DOHH2 (cell line): Measurements from ENCODE around the gene ARHGAP6.

Experiments used
- H3F3A ChIP-seq: fragments of 200-600 bp; sonication (generic), shearing (Covaris generic); 2 replicates; pipeline ENCODE4 v1.6.0; 2016; ENCODE audit warnings: antibody characterized with exemption, mild to moderate bottlenecking; ENCODE audit not compliant: control insufficient read depth, insufficient read depth
- H3K27ac ChIP-seq: fragments of 200-600 bp; sonication (generic); 2 replicates; pipeline ENCODE4 v1.5.1; 2014; ENCODE audit warnings: low read depth, mild to moderate bottlenecking, low read length, moderate library complexity
- H3K27me3 ChIP-seq: fragments of 200-600 bp; sonication (generic); 2 replicates; pipeline ENCODE4 v1.6.1; 2014; ENCODE audit warnings: mild to moderate bottlenecking, low read length, mixed read lengths; ENCODE audit not compliant: control insufficient read depth
- H3K36me3 ChIP-seq: fragments of 200-600 bp; sonication (generic); 2 replicates; pipeline ENCODE4 v1.6.1; 2014; ENCODE audit warnings: mild to moderate bottlenecking, low read length, moderate library complexity, mixed read lengths; ENCODE audit not compliant: control insufficient read depth
- H3K4me1 ChIP-seq: fragments of 200-600 bp; sonication (generic); 2 replicates; pipeline ENCODE4 v1.6.1; 2014; ENCODE audit warnings: mild to moderate bottlenecking, low read length, mixed read lengths; ENCODE audit not compliant: control insufficient read depth
- H3K4me2 ChIP-seq: fragments of 200-600 bp; sonication (generic); 2 replicates; pipeline ENCODE4 v1.6.0; 2014; ENCODE audit warnings: mild to moderate bottlenecking, low read length, moderate library complexity
- H3K4me3 ChIP-seq: fragments of 200-600 bp; sonication (generic); 2 replicates; pipeline ENCODE4 v1.5.1; 2014; ENCODE audit warnings: mild to moderate bottlenecking, low read length, mixed read lengths
- H3K79me2 ChIP-seq: fragments of 200-600 bp; sonication (generic); 2 replicates; pipeline ENCODE4 v1.6.1; 2014; ENCODE audit warnings: mild to moderate bottlenecking, low read length, mixed read lengths; ENCODE audit not compliant: control insufficient read depth
- H3K9me2 ChIP-seq: fragments of 200-600 bp; sonication (generic); replicated peaks from 2 replicates; pipeline ENCODE4 v1.6.1; 2014; ENCODE audit warnings: mild to moderate bottlenecking, low read length, mixed read lengths; ENCODE audit not compliant: control insufficient read depth
- H3K9me3 ChIP-seq: fragments of 200-600 bp; sonication (generic); 2 replicates; pipeline ENCODE4 v1.6.1; 2014; ENCODE audit warnings: antibody characterized with exemption, low read length, mixed read lengths; ENCODE audit not compliant: control insufficient read depth, insufficient read depth
- H4K20me1 ChIP-seq: fragments of 200-600 bp; sonication (generic); 2 replicates; pipeline ENCODE4 v1.6.0; 2014; ENCODE audit warnings: low read depth, mild to moderate bottlenecking, antibody characterized with exemption, low read length, moderate library complexity; ENCODE audit not compliant: control insufficient read depth, insufficient read depth
- CTCF ChIP-seq: fragments of 200-600 bp; sonication (generic); IDR thresholded peaks from one replicate; pipeline ENCODE4 v1.5.1; 2014; ENCODE audit warnings: antibody characterized with exemption, mild to moderate bottlenecking, low read depth, low read length; ENCODE audit not compliant: poor library complexity, severe bottlenecking
- EZH2phosphoT487 ChIP-seq: fragments of 200-600 bp; sonication (generic); IDR thresholded peaks from 2 replicates; pipeline ENCODE4 v1.6.1; 2017; ENCODE audit warnings: borderline replicate concordance, mild to moderate bottlenecking, antibody characterized with exemption, low read length, moderate library complexity, mixed read lengths

Gene ARHGAP6

GRCh38 chrX:11609109-11609508 lies 56.6 kb downstream of the ARHGAP6 start:
- Histone ChIP-seq H3K9me2 (no peaks in the 10 kb centered on the region), H3K4me2 (no peak overlapping the region), H3F3A (no peaks in the 10 kb centered on the region), H3K4me1 (peaks cover 9% of the 10 kb centered on the region), H3K27ac (no peak overlapping the region), H3K4me3 (no peak overlapping the region), H3K79me2 (no peaks in the 10 kb centered on the region), H4K20me1 (no peaks in the 10 kb centered on the region), H3K9me3 (no peaks in the 10 kb centered on the region), H3K36me3 (no peaks in the 10 kb centered on the region), H3K27me3 (no peaks in the 10 kb centered on the region)
- no peak for TF ChIP-seq CTCF
- no peak for TF ChIP-seq EZH2phosphoT487

GRCh38 chrX:11606408-11606807 lies 59.3 kb downstream of the ARHGAP6 start:
- Histone ChIP-seq H3K27ac (no peak overlapping the region), H3K9me2 (no peaks in the 10 kb centered on the region), H3K4me2 (no peak overlapping the region), H3K4me1 (no peaks in the 10 kb centered on the region), H3K27me3 (no peaks in the 10 kb centered on the region), H3K4me3 (no peak overlapping the region), H4K20me1 (no peaks in the 10 kb centered on the region), H3K79me2 (no peaks in the 10 kb centered on the region), H3F3A (no peaks in the 10 kb centered on the region), H3K36me3 (no peaks in the 10 kb centered on the region), H3K9me3 (no peaks in the 10 kb centered on the region)
- TF ChIP-seq EZH2phosphoT487 (no peak), CTCF (no peak)

GRCh38 chrX:11600578-11600977 lies 65.1 kb downstream of the ARHGAP6 start:
- Histone ChIP-seq H3K4me3 (no peak overlapping the region), H3K9me3 (no peaks in the 10 kb centered on the region), H3K9me2 (no peaks in the 10 kb centered on the region), H3K4me2 (no peak overlapping the region), H3F3A (no peaks in the 10 kb centered on the region), H3K4me1 (no peaks in the 10 kb centered on the region), H3K79me2 (no peaks in the 10 kb centered on the region), H3K27me3 (no peaks in the 10 kb centered on the region), H3K27ac (no peak overlapping the region), H4K20me1 (no peaks in the 10 kb centered on the region), H3K36me3 (no peaks in the 10 kb centered on the region)
- no peak for TF ChIP-seq CTCF
- TF ChIP-seq EZH2phosphoT487 = no peak

- Histone ChIP-seq H3K27me3 (no peaks in the 10 kb centered on the region), H4K20me1 (no peaks in the 10 kb centered on the region), H3K4me2 (no peak overlapping the region), H3K4me1 (no peaks in the 10 kb centered on the region), H3K9me3 (no peaks in the 10 kb centered on the region), H3K36me3 (no peaks in the 10 kb centered on the region), H3K4me3 (no peak overlapping the region), H3K79me2 (no peaks in the 10 kb centered on the region), H3K9me2 (no peaks in the 10 kb centered on the region), H3F3A (no peaks in the 10 kb centered on the region), H3K27ac (no peak overlapping the region)
- no peak for TF ChIP-seq EZH2phosphoT487
- no peak for TF ChIP-seq CTCF
Observed at GRCh38 chrX:11597479-11597878, 68.2 kb downstream of the ARHGAP6 start.
